Stimulated activated naive CD8-positive, alpha-beta T cell treated with anti-CD3 and anti-CD28 coated beads, Interleukin-15, amount 100 ng/mL, for 72 hours (primary cell): ENCODE measurements around the gene SYT9.

Source experiments
- ATAC-seq: fragments of 150-1000 bp; cut with Tn5 transposase; 2 replicates; pipeline ENCODE4 v1.10.0; 2021; ENCODE audit warnings: mild to moderate bottlenecking, moderate library complexity
- DNase-seq, 2 donors: peaks; one replicate each; pipeline ENCODE4 v3.0.0; 2021 to 2022
- H3K27ac Mint-ChIP-seq, 2 donors: one replicate each; pipeline ENCODE4 v1.8.0; 2022; ENCODE audit warnings: mild to moderate bottlenecking in 2 of 2, mixed read lengths in 2 of 2, moderate library complexity in 2 of 2
- H3K27me3 Mint-ChIP-seq: one replicate; pipeline ENCODE4 v1.8.0; 2022; ENCODE audit warnings: mixed read lengths
- H3K4me1 Mint-ChIP-seq: one replicate; pipeline ENCODE4 v1.8.0; 2022; ENCODE audit warnings: mild to moderate bottlenecking, mixed read lengths
- H3K4me3 Mint-ChIP-seq, 2 donors: one replicate each; pipeline ENCODE4 v1.8.0; 2022; ENCODE audit warnings: mild to moderate bottlenecking in 2 of 2, mixed read lengths in 2 of 2, moderate library complexity in 1 of 2
- H3K9me3 Mint-ChIP-seq, 2 donors: one replicate each; pipeline ENCODE4 v1.8.0; 2022; ENCODE audit warnings: mixed read lengths in 2 of 2

SYT9 gene

DNA sequence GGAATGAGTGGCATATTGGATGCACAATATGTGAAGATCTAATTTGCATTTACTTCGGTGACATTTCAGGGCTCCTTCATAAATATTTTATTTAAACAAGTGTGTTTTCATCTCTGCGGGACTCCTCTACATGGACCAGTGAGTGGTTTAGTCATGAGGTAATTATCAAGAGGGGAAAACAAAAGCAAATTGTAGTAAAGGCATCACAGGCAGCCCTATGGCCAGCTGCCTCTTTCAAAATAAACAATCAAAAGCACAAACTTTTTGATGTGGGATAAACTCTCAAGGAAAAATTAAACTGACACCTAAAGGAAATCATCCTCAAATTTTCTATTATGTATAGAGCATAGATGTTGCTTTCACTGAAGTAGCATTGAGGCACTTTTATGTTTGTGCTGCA lies 6.0 kb downstream of the SYT9 start:
- no peak for DNase-seq
- Mint-ChIP-seq H3K27ac (no peak overlapping the region), H3K4me1 (peaks cover 1% of the 10 kb centered on the region), H3K9me3 (no peaks in the 10 kb centered on the region), H3K4me3 (no peak overlapping the region), H3K27me3 (peaks cover 24% of the 10 kb centered on the region)
- no peak for ATAC-seq

GRCh38 chr11:7261578-7261977 lies 9.9 kb downstream of the SYT9 start:
- DNase-seq: no peak
- Mint-ChIP-seq H3K27me3 (no peaks in the 10 kb centered on the region), H3K4me3 (no peak overlapping the region), H3K4me1 (no peaks in the 10 kb centered on the region), H3K27ac (no peak overlapping the region), H3K9me3 (no peaks in the 10 kb centered on the region)
- no peak for ATAC-seq

DNA sequence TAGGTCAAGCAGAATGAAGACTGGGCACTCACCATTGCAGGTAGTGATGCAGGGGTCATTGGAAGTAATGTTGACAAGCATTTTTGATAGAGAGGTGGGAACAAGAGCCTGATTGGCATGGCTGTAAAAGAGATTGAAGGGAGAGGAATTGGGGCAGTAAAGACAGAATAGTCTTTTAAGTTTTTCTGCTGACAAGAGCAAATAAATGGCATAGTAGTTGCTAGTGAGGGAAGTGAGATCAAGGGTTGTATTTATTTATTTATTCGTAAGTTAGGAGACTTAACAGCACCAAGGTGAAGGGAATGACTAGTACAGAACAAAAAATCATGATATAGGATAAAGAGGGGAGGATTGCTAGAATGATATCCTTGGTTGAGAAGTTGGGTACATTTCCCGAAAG lies 11.0 kb downstream of the SYT9 start:
- ATAC-seq (no peak), DNase-seq (no peak)
- Mint-ChIP-seq H3K4me3 (no peak overlapping the region), H3K27me3 (no peaks in the 10 kb centered on the region), H3K9me3 (no peaks in the 10 kb centered on the region), H3K27ac (no peak overlapping the region), H3K4me1 (no peaks in the 10 kb centered on the region)

DNA sequence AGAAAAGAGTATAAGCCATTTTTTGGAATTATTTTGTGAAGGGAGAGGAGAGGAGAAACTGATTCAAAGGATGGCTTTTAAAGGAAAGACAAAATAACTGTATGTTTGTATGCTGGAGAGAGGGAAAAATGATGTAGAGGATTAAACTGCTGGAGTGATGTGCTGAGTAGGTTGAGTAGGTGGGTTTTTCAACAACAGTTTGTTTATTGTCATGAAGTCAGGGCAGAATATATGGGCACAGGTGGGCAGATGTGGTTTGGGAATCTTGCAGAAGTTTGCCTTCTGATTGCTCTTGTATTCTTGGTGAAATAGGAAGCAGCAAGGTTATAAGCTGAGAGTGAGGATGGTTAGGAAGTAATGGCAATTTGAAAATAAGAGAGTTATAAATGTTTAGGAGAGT lies 12.1 kb downstream of the SYT9 start:
- Mint-ChIP-seq H3K4me3 (no peak overlapping the region), H3K27me3 (no peaks in the 10 kb centered on the region), H3K27ac (no peak overlapping the region)

DNA sequence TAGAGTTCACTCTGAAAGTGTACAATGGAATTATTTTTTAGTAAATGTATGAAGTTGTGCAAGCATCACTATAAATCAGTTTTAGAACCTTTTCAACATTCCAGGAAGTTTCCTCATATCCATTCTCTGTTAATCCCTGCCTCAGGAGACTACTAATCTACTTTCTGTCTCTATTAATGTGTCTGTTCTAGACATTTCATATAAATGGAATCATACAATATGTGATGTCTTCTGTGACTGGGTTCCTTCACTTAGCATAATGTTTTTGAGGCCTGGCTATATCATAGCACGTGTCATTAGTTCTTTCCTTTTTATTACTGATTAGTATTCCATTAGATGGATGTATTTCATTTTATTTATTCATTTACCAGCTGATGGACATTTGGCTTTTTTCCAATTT lies 17.1 kb downstream of the SYT9 start:
- no peak for ATAC-seq
- Mint-ChIP-seq H3K4me3 (no peak overlapping the region), H3K9me3 (no peaks in the 10 kb centered on the region), H3K4me1 (no peaks in the 10 kb centered on the region), H3K27me3 (no peaks in the 10 kb centered on the region), H3K27ac (no peak overlapping the region)
- DNase-seq: no peak

More for the DNA sequence above, 12.1 kb downstream of the SYT9 start:
- no peaks in the 10 kb centered on the region for H3K4me1 Mint-ChIP-seq
- no peak for DNase-seq
- no peaks in the 10 kb centered on the region for H3K9me3 Mint-ChIP-seq
- no peak for ATAC-seq

- H3K27ac Mint-ChIP-seq: no peak overlapping the region
- no peaks in the 10 kb centered on the region for H3K4me1 Mint-ChIP-seq
- no peaks in the 10 kb centered on the region for H3K27me3 Mint-ChIP-seq
- H3K4me3 Mint-ChIP-seq: no peak overlapping the region
- ATAC-seq: no peak
- H3K9me3 Mint-ChIP-seq: no peaks in the 10 kb centered on the region
- no peak for DNase-seq
Observed at GRCh38 chr11:7270233-7270865, 18.6 kb downstream of the SYT9 start.

GRCh38 chr11:7272373-7272772 lies 20.7 kb downstream of the SYT9 start:
- Mint-ChIP-seq H3K27ac (no peak overlapping the region), H3K9me3 (no peaks in the 10 kb centered on the region), H3K4me3 (no peak overlapping the region), H3K27me3 (no peaks in the 10 kb centered on the region), H3K4me1 (no peaks in the 10 kb centered on the region)
- ATAC-seq: no peak
- DNase-seq: no peak

DNA sequence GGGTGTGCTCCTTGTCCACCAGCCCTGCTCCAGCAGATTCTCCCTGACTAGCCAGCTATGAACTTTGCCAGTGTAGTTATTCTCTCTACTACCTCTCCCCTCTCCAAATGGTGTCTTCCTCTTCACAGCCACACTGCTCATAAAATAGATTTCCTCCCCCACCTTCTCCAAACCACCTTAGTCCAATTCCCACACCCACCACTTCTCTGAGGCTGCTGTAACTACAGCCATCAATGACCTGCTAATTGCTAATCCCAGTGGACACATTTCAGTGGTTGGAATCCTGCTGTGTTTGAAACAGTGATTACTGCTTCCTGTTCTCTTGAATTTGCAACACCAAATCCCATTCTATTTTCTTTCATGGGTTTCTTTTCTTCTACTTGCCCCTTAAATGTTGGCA lies 23.4 kb downstream of the SYT9 start:
- no peak overlapping the region for H3K27ac Mint-ChIP-seq
- DNase-seq (no peak), ATAC-seq (no peak)
- H3K4me1 Mint-ChIP-seq: no peaks in the 10 kb centered on the region
- no peaks in the 10 kb centered on the region for H3K9me3 Mint-ChIP-seq
- H3K27me3 Mint-ChIP-seq: peaks cover 9% of the 10 kb centered on the region
- no peak overlapping the region for H3K4me3 Mint-ChIP-seq

DNA sequence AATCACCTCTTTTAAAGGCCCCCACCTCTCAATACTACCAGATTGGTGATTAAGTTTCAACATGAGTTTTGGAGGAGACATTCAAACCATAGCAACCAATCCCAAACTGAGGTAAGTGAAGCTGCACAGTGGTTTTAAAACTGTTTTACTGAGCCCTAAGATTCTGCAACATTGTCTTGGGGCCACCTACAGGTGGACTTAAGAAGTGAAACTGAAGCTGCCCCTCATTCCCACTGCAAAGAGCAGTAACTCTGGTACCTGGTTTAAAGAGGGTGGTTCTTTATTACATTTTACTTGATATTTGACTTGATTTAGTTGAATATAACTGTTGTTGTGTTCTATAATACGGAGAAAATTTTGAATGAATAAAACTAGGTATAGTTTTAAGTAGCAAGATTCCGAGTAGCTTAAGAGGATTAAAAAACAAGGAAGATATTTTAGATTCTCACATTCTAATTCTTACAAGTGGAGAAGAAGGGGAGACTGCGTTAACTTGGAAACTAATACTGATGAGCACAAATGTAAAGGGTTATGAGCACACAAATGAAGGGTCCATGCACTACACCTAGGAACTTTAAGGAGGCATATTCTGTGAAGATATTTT lies 26.7 kb downstream of the SYT9 start:
- Mint-ChIP-seq H3K27ac (no peak overlapping the region), H3K27me3 (peaks cover 9% of the 10 kb centered on the region), H3K4me3 (no peak overlapping the region), H3K9me3 (no peaks in the 10 kb centered on the region), H3K4me1 (no peaks in the 10 kb centered on the region)
- no peak for ATAC-seq
- DNase-seq: no peak

GRCh38 chr11:7279676-7280075 lies 28.0 kb downstream of the SYT9 start:
- no peak for DNase-seq
- Mint-ChIP-seq H3K9me3 (peaks cover 0 to under 1% of the 10 kb centered on the region in 2 donors), H3K4me1 (no peaks in the 10 kb centered on the region), H3K27me3 (peaks cover 9% of the 10 kb centered on the region), H3K27ac (no peak overlapping the region), H3K4me3 (no peak overlapping the region)
- no peak for ATAC-seq

GRCh38 chr11:7281079-7281478 lies 29.4 kb downstream of the SYT9 start:
- ATAC-seq (no peak), DNase-seq (no peak)
- no peaks in the 10 kb centered on the region for H3K4me1 Mint-ChIP-seq
- H3K4me3 Mint-ChIP-seq: no peak overlapping the region
- H3K27me3 Mint-ChIP-seq: peaks cover 9% of the 10 kb centered on the region
- no peak overlapping the region for H3K27ac Mint-ChIP-seq
- peaks cover 0 to 8% of the 10 kb centered on the region in 2 donors for H3K9me3 Mint-ChIP-seq

GRCh38 chr11:7281809-7282208 lies 30.1 kb downstream of the SYT9 start:
- Mint-ChIP-seq H3K4me1 (no peaks in the 10 kb centered on the region), H3K4me3 (no peak overlapping the region), H3K27me3 (peaks cover 14% of the 10 kb centered on the region), H3K9me3 (peaks cover 4 to 15% of the 10 kb centered on the region in 2 donors), H3K27ac (no peak overlapping the region)
- ATAC-seq (no peak), DNase-seq (no peak)

GRCh38 chr11:7286178-7286577 lies 34.5 kb downstream of the SYT9 start:
- no peak for DNase-seq
- ATAC-seq: no peak
- peaks cover 5 to 19% of the 10 kb centered on the region in 2 donors for H3K9me3 Mint-ChIP-seq
- H3K4me1 Mint-ChIP-seq: no peaks in the 10 kb centered on the region
- no peak overlapping the region for H3K4me3 Mint-ChIP-seq
- H3K27ac Mint-ChIP-seq: no peak overlapping the region
- peaks cover 7% of the 10 kb centered on the region for H3K27me3 Mint-ChIP-seq

- peaks cover 14% of the 10 kb centered on the region for H3K27me3 Mint-ChIP-seq
- H3K27ac Mint-ChIP-seq: no peak overlapping the region
- no peak for ATAC-seq
- peaks cover 5 to 10% of the 10 kb centered on the region in 2 donors for H3K9me3 Mint-ChIP-seq
- H3K4me3 Mint-ChIP-seq: no peak overlapping the region
- no peaks in the 10 kb centered on the region for H3K4me1 Mint-ChIP-seq
- no peak for DNase-seq
Observed at GRCh38 chr11:7291100-7291829, 39.6 kb downstream of the SYT9 start.

DNA sequence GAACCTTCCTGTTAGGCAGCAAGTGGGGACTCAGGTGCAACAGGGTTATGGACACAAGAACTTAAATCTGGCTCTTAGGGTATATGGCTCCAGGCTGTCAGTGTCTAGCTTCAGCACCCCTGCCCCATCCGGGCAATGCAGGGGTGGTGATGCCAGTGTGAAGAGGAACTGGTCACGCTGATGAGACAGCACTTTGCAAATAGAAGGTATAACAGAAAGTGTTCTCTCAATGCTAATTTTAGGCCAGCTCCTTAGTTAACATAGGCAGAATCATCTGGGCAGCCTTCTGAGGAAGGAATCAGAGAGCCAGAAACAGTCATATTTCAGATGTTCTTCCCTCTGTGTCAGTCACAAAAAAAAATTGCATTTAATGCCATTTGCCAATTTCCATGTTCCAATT lies 41.2 kb downstream of the SYT9 start:
- H3K4me1 Mint-ChIP-seq: no peaks in the 10 kb centered on the region
- H3K4me3 Mint-ChIP-seq: no peak overlapping the region
- H3K27me3 Mint-ChIP-seq: peaks cover 7% of the 10 kb centered on the region
- ATAC-seq: no peak
- H3K9me3 Mint-ChIP-seq: no peaks in the 10 kb centered on the region
- H3K27ac Mint-ChIP-seq: no peak overlapping the region
- DNase-seq: no peak

- no peaks in the 10 kb centered on the region for H3K9me3 Mint-ChIP-seq
- no peak for ATAC-seq
- H3K4me3 Mint-ChIP-seq: no peak overlapping the region
- no peak for DNase-seq
- H3K27ac Mint-ChIP-seq: no peak overlapping the region
- no peaks in the 10 kb centered on the region for H3K4me1 Mint-ChIP-seq
- no peaks in the 10 kb centered on the region for H3K27me3 Mint-ChIP-seq
Observed at GRCh38 chr11:7299393-7299792, 47.7 kb downstream of the SYT9 start.
